HG02759 (cell line): ENCODE data around the gene GFRA4.

Source experiments
- ATAC-seq: cut with Tn5 transposase; IDR thresholded peaks from one replicate; pipeline ENCODE4 v1.9.1; 2021; ENCODE audit warnings: mild to moderate bottlenecking, moderate library complexity; ENCODE audit not compliant: unreplicated experiment

The GFRA4 gene

GRCh38 chr20:3696200-3696599 is 33.0 kb upstream of the GFRA4 start:
- ATAC-seq: no peak

GRCh38 chr20:3694864-3695263 is 31.7 kb upstream of the GFRA4 start:
- ATAC-seq: no peak

GRCh38 chr20:3693376-3693775 is 30.2 kb upstream of the GFRA4 start:
- ATAC-seq: no peak

GRCh38 chr20:3692706-3693294 is 29.6 kb upstream of the GFRA4 start:
- ATAC-seq: no peak

- no peak for ATAC-seq
Measured at GRCh38 chr20:3691897-3692296, 28.7 kb upstream of the GFRA4 start.

GRCh38 chr20:3691306-3691705 is 28.1 kb upstream of the GFRA4 start:
- no peak for ATAC-seq

GRCh38 chr20:3690413-3690812 is 27.2 kb upstream of the GFRA4 start:
- ATAC-seq: no peak

GRCh38 chr20:3689978-3690377 is 26.8 kb upstream of the GFRA4 start:
- ATAC-seq: no peak

- ATAC-seq: no peak
Measured at GRCh38 chr20:3687655-3688054, 24.5 kb upstream of the GFRA4 start.

- ATAC-seq: no peak
Measured at GRCh38 chr20:3686867-3687321, 23.7 kb upstream of the GFRA4 start.

- ATAC-seq: no peak
Measured at GRCh38 chr20:3686421-3686820, 23.2 kb upstream of the GFRA4 start.

- ATAC-seq: no peak
Measured at GRCh38 chr20:3685341-3685740, 22.1 kb upstream of the GFRA4 start.

GRCh38 chr20:3681931-3682781 is 19.0 kb upstream of the GFRA4 start, which contains the start of gene ADAM33:
ADAM33 (minus strand) TSS chr20:3682010; CDS start chr20:3682004, 6 bp downstream.
- no peak for ATAC-seq

- no peak for ATAC-seq
Measured at GRCh38 chr20:3681352-3681930, 18.2 kb upstream of the GFRA4 start.

- ATAC-seq: no peak
Measured at GRCh38 chr20:3680701-3681351, 17.6 kb upstream of the GFRA4 start.

GRCh38 chr20:3679749-3680700 is 16.8 kb upstream of the GFRA4 start:
- ATAC-seq: no peak

GRCh38 chr20:3678856-3679720 is 15.9 kb upstream of the GFRA4 start:
- no peak for ATAC-seq

GRCh38 chr20:3678198-3678597 is 15.0 kb upstream of the GFRA4 start:
- ATAC-seq: no peak

GRCh38 chr20:3677733-3678132 is 14.5 kb upstream of the GFRA4 start:
- ATAC-seq: no peak
